K562 (cell line): Measurements from ENCODE around the gene MIER2. TPM values are rescaled to one million over a fixed set of nuclear protein-coding genes. Genes with fewer than 3 reads are reported as not detected.

Experiments used
- ATAC-seq: fragments of 200-7000 bp; cut with Tn5 transposase; 3 replicates; pipeline ENCODE4 v1.9.1; 2020; ENCODE audit warnings: moderate library complexity
- BruUV-seq: library from RNA; stranded (reverse); fragments of 400-500 nt; replicated peaks from 2 replicates; lab custom pipeline; 2021; lab: Mats Ljungman, UMichigan
- CTCF ChIA-PET: fragments of 300-600 bp; formaldehyde crosslinking; extraction: SDS; loops from one replicate; lab custom pipeline; 2021; ENCODE audit warnings: low intra/inter-chr PET ratio; lab: Yijun Ruan, JAX
- POLR2A ChIA-PET: fragments of 300-600, 350-650 bp; sonication (Branson Sonifier 250); formaldehyde crosslinking; extraction: SDS; loops from one replicate; lab custom pipeline; 2021; ENCODE audit warnings: antibody characterized with exemption, inconsistent platforms; lab: Yijun Ruan, JAX
- DNase-seq, 4 experiments: peaks; one replicate each; pipeline versions ENCODE4 v3.0.0 to v3.0.0-alpha.2; 2011 to 2018; ENCODE audit warnings: low spot score in 3 of 4, mixed read lengths in 3 of 4; ENCODE audit errors: extremely low read depth in 1 of 4
- FAIRE-seq: peaks from 2 replicates; lab custom pipeline; 2011; peaks lifted over from hg19 to GRCh38; lab: Jason Lieb, UNC
- H2AFZ ChIP-seq: 2 replicates; pipeline ENCODE4 v1.6.0; 2011; ENCODE audit warnings: low read depth, low read length, control low read depth, inconsistent platforms
- H3K27ac ChIP-seq: fragments of 200-600 bp; 3 replicates; pipeline ENCODE4 v1.8.0; 2011; ENCODE audit warnings: low read depth, mild to moderate bottlenecking, control low read depth, inconsistent platforms, low read length, moderate library complexity, mixed read lengths; ENCODE audit errors: extremely low read depth
- H3K27me3 ChIP-seq, 2 experiments: fragments of 300-600 bp in 1 of 2; 2 replicates in 1 of 2; 3 replicates in 1 of 2; pipeline versions ENCODE4 v1.6.0 to v1.8.0; 2011; ENCODE audit warnings: inconsistent platforms in 2 of 2, low read length in 2 of 2, mild to moderate bottlenecking in 1 of 2, mixed read lengths in 1 of 2, moderate library complexity in 1 of 2; ENCODE audit not compliant: control insufficient read depth in 2 of 2, insufficient read depth in 2 of 2
- H3K36me3 ChIP-seq: fragments of 300-600 bp; 3 replicates; pipeline ENCODE4 v1.8.0; 2011; ENCODE audit warnings: mild to moderate bottlenecking, low read length, inconsistent platforms; ENCODE audit not compliant: control insufficient read depth, insufficient read depth
- H3K4me1 ChIP-seq, 2 experiments: fragments of 200-600 bp in 1 of 2; replicated peaks in 1 of 2; 2 replicates in 1 of 2; 3 replicates in 1 of 2; pipeline versions ENCODE4 v1.5.1 to v1.8.0; 2011; ENCODE audit warnings: inconsistent platforms in 2 of 2, low read length in 2 of 2, mild to moderate bottlenecking in 1 of 2, mixed read lengths in 1 of 2, moderate library complexity in 1 of 2; ENCODE audit not compliant: control insufficient read depth in 2 of 2, insufficient read depth in 2 of 2
- H3K4me2 ChIP-seq: 2 replicates; pipeline ENCODE4 v1.6.1; 2011; ENCODE audit warnings: low read length, control low read depth, inconsistent platforms, mixed read lengths; ENCODE audit not compliant: insufficient read depth
- H3K4me3 ChIP-seq: fragments of 200-600 bp; sonication (generic), shearing (Covaris generic); 2 replicates; pipeline ENCODE4 v1.5.1; 2016; ENCODE audit warnings: control low read depth, inconsistent platforms
- H3K79me2 ChIP-seq: fragments of 200-600 bp; 3 replicates; pipeline ENCODE4 v1.8.0; 2011; ENCODE audit warnings: low read length, inconsistent platforms; ENCODE audit not compliant: control insufficient read depth, insufficient read depth
- H3K9ac ChIP-seq, 2 experiments: 2 replicates each; pipeline versions ENCODE4 v1.6.0 to v1.6.1; 2011; ENCODE audit warnings: low read depth in 2 of 2, low read length in 2 of 2, control low read depth in 1 of 2, inconsistent platforms in 1 of 2, mild to moderate bottlenecking in 1 of 2, mixed read lengths in 1 of 2; ENCODE audit not compliant: insufficient read depth in 1 of 2
- H3K9me1 ChIP-seq: one replicate; pipeline ENCODE4 v1.6.0; 2011; ENCODE audit warnings: inconsistent platforms, mild to moderate bottlenecking, low read length, moderate library complexity; ENCODE audit not compliant: control insufficient read depth, insufficient read depth
- H3K9me3 ChIP-seq: replicated peaks from 2 replicates; pipeline ENCODE4 v1.5.1; 2011; ENCODE audit warnings: low read depth, low read length, inconsistent platforms; ENCODE audit not compliant: control insufficient read depth, insufficient read depth
- H4K20me1 ChIP-seq: replicated peaks from 2 replicates; pipeline ENCODE4 v1.6.1; 2011; ENCODE audit warnings: low read length, inconsistent platforms, mixed read lengths; ENCODE audit not compliant: control insufficient read depth, insufficient read depth
- CHD4 ChIP-seq: fragments of 200-600 bp; sonication (generic); IDR thresholded peaks from 3 replicates; pipeline ENCODE4 v1.6.1; 2012; ENCODE audit warnings: low read depth, mild to moderate bottlenecking, mixed read lengths, low read length, inconsistent platforms; ENCODE audit not compliant: insufficient read depth, insufficient replicate concordance, poor library complexity, severe bottlenecking
- WGBS: fragments of 100-300 bp; shearing (Covaris generic); methylation state at CpG from one replicate; pipeline ENCODE4 v1.1.6; 2016; ENCODE audit warnings: low coverage, mixed read lengths; ENCODE audit not compliant: insufficient coverage; ENCODE audit errors: missing lambda C conversion rate; 5-methylcytosine and 5-hydroxymethylcytosine counted together
- in situ Hi-C: fragments of 300-500 bp; cut with MboI; formaldehyde crosslinking; loops from 4 replicates; pipeline ENCODE4 v1.15.0; 2018; ENCODE audit warnings: inconsistent platforms, mixed read lengths
- intact Hi-C: fragments of 100-400 bp; cut with micrococcal nuclease; formaldehyde crosslinking; loops from 2 replicates; pipeline ENCODE4 v1.14.2; 2022
- polyA plus RNA-seq, 8 experiments: library from polyadenylated mRNA; depleted of rRNA in 4 of 8; stranded (reverse) in 5 of 8; unstranded in 3 of 8; fragments of >200 nt; fragmentation: Nextera tagmentation in 2 of 8; fragmentation: Illumina TruSeq in 1 of 8; extraction: Ambion mirVana in 2 of 8; extraction: Trizol in 1 of 8; gene quantifications; 2 replicates each; pipeline versions ENCODE4 v1.2.1 to v1.2.3, GENCODE V29; 2011 to 2014; ENCODE audit warnings: inconsistent platforms in 1 of 8, missing spikeins in 1 of 8
- total RNA-seq, 7 experiments: library from RNA; depleted of rRNA in 6 of 7; stranded (reverse); fragments of >200 nt in 6 of 7; fragmentation: Illumina TruSeq in 2 of 7; extraction: Trizol in 2 of 7; gene quantifications; 2 replicates each; pipeline versions ENCODE4 v1.2.1 to v1.2.3, GENCODE V29; 2011 to 2021; ENCODE audit warnings: low replicate concordance in 1 of 7
- TF ChIP-seq, protein P1 (sequence below): fragments of 250-450 bp; sonication (Bioruptor Pico); IDR thresholded peaks from 2 replicates; pipeline ENCODE4 v1.4.0; 2020
- TF ChIP-seq, protein P2 (sequence below): sonication (generic); formaldehyde crosslinking; IDR thresholded peaks from 2 replicates; pipeline ENCODE4 v1.8.0; 2023; ENCODE audit warnings: missing genetic modification reagents, mild to moderate bottlenecking, borderline replicate concordance
- TF ChIP-seq, protein P3 (sequence below): sonication (generic); formaldehyde crosslinking; IDR thresholded peaks from 2 replicates; pipeline ENCODE4 v1.8.1; 2023; ENCODE audit warnings: mild to moderate bottlenecking, missing genetic modification reagents
- TF ChIP-seq, protein P4 (sequence below): sonication (generic); formaldehyde crosslinking; IDR thresholded peaks from 2 replicates; pipeline ENCODE4 v1.8.0; 2022; ENCODE audit warnings: missing genetic modification reagents, mild to moderate bottlenecking, moderate library complexity, borderline replicate concordance
- TF ChIP-seq, protein P5 (sequence below): fragments of 450-650 bp; IDR thresholded peaks from 2 replicates; pipeline ENCODE4 v1.6.1; 2018; ENCODE audit not compliant: partially characterized antibody

The MIER2 gene
- total and polyA plus RNA-seq, 9 of the 15 experiments (the other 6 are each of a cell fraction or from before 2014, with no cell fraction given) = 0.46 to 34.7 (median 15.6) TPM

- H3K79me2 ChIP-seq = no peaks in the 10 kb centered on the region
- no peak overlapping the region; the same call in 2 of the 3 replicates for H3K27ac ChIP-seq
- DNase-seq = no peak
- H3K36me3 ChIP-seq = no peaks in the 10 kb centered on the region
- ChIA-PET POLR2A (no interaction called here), CTCF (no interaction called here)
- peaks cover 17 to 44% of the 10 kb centered on the region in 2 experiments; a peak in 4 of 5 replicates for H3K27me3 ChIP-seq
- ATAC-seq = no peak
- WGBS = 16% methylated on average over 19 of the region's 19 CpGs
- no peaks in the 10 kb centered on the region for H3K9me3 ChIP-seq
- no peak overlapping the region for H2AFZ ChIP-seq
- BruUV-seq = no TSS peak
- 0 out of 4 replicates have a peak overlapping the region, but pooled peaks of 1 of the 2 experiments have one; percentile 36 for H3K9ac ChIP-seq
- peaks cover 5 to 29% of the 10 kb centered on the region in 2 experiments; a peak in 4 of 5 replicates for H3K4me1 ChIP-seq
- H3K9me1 ChIP-seq = no peaks in the 10 kb centered on the region
- no peak for FAIRE-seq
- no peak overlapping the region for H3K4me3 ChIP-seq
- intact Hi-C loops (no loop called here), in situ Hi-C loops (no loop called here)
- H3K4me2 ChIP-seq = peak overlapping the region; percentile 8; the same call in 1 of the 2 replicates
- H4K20me1 ChIP-seq = no peaks in the 10 kb centered on the region
- TF ChIP-seq, protein P1, sequence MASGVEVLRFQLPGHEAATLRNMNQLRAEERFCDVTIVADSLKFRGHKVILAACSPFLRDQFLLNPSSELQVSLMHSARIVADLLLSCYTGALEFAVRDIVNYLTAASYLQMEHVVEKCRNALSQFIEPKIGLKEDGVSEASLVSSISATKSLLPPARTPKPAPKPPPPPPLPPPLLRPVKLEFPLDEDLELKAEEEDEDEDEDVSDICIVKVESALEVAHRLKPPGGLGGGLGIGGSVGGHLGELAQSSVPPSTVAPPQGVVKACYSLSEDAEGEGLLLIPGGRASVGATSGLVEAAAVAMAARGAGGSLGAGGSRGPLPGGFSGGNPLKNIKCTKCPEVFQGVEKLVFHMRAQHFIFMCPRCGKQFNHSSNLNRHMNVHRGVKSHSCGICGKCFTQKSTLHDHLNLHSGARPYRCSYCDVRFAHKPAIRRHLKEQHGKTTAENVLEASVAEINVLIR (CRISPR knock-in tag) = 0 out of 2 replicates have a peak, but pooled peaks have one; percentile 44
- TF ChIP-seq, protein P2, sequence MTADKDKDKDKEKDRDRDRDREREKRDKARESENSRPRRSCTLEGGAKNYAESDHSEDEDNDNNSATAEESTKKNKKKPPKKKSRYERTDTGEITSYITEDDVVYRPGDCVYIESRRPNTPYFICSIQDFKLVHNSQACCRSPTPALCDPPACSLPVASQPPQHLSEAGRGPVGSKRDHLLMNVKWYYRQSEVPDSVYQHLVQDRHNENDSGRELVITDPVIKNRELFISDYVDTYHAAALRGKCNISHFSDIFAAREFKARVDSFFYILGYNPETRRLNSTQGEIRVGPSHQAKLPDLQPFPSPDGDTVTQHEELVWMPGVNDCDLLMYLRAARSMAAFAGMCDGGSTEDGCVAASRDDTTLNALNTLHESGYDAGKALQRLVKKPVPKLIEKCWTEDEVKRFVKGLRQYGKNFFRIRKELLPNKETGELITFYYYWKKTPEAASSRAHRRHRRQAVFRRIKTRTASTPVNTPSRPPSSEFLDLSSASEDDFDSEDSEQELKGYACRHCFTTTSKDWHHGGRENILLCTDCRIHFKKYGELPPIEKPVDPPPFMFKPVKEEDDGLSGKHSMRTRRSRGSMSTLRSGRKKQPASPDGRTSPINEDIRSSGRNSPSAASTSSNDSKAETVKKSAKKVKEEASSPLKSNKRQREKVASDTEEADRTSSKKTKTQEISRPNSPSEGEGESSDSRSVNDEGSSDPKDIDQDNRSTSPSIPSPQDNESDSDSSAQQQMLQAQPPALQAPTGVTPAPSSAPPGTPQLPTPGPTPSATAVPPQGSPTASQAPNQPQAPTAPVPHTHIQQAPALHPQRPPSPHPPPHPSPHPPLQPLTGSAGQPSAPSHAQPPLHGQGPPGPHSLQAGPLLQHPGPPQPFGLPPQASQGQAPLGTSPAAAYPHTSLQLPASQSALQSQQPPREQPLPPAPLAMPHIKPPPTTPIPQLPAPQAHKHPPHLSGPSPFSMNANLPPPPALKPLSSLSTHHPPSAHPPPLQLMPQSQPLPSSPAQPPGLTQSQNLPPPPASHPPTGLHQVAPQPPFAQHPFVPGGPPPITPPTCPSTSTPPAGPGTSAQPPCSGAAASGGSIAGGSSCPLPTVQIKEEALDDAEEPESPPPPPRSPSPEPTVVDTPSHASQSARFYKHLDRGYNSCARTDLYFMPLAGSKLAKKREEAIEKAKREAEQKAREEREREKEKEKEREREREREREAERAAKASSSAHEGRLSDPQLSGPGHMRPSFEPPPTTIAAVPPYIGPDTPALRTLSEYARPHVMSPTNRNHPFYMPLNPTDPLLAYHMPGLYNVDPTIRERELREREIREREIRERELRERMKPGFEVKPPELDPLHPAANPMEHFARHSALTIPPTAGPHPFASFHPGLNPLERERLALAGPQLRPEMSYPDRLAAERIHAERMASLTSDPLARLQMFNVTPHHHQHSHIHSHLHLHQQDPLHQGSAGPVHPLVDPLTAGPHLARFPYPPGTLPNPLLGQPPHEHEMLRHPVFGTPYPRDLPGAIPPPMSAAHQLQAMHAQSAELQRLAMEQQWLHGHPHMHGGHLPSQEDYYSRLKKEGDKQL (CRISPR knock-in tag) = no peak
- TF ChIP-seq, protein P3, sequence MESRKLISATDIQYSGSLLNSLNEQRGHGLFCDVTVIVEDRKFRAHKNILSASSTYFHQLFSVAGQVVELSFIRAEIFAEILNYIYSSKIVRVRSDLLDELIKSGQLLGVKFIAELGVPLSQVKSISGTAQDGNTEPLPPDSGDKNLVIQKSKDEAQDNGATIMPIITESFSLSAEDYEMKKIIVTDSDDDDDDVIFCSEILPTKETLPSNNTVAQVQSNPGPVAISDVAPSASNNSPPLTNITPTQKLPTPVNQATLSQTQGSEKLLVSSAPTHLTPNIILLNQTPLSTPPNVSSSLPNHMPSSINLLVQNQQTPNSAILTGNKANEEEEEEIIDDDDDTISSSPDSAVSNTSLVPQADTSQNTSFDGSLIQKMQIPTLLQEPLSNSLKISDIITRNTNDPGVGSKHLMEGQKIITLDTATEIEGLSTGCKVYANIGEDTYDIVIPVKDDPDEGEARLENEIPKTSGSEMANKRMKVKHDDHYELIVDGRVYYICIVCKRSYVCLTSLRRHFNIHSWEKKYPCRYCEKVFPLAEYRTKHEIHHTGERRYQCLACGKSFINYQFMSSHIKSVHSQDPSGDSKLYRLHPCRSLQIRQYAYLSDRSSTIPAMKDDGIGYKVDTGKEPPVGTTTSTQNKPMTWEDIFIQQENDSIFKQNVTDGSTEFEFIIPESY = peak; percentile 27; the same call in 1 of the 2 replicates
- no peak for TF ChIP-seq CHD4
- TF ChIP-seq, protein P4, sequence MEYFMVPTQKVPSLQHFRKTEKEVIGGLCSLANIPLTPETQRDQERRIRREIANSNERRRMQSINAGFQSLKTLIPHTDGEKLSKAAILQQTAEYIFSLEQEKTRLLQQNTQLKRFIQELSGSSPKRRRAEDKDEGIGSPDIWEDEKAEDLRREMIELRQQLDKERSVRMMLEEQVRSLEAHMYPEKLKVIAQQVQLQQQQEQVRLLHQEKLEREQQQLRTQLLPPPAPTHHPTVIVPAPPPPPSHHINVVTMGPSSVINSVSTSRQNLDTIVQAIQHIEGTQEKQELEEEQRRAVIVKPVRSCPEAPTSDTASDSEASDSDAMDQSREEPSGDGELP (CRISPR knock-in tag) = peak; percentile 24; the same call in 1 of the 2 replicates
- TF ChIP-seq, protein P5, sequence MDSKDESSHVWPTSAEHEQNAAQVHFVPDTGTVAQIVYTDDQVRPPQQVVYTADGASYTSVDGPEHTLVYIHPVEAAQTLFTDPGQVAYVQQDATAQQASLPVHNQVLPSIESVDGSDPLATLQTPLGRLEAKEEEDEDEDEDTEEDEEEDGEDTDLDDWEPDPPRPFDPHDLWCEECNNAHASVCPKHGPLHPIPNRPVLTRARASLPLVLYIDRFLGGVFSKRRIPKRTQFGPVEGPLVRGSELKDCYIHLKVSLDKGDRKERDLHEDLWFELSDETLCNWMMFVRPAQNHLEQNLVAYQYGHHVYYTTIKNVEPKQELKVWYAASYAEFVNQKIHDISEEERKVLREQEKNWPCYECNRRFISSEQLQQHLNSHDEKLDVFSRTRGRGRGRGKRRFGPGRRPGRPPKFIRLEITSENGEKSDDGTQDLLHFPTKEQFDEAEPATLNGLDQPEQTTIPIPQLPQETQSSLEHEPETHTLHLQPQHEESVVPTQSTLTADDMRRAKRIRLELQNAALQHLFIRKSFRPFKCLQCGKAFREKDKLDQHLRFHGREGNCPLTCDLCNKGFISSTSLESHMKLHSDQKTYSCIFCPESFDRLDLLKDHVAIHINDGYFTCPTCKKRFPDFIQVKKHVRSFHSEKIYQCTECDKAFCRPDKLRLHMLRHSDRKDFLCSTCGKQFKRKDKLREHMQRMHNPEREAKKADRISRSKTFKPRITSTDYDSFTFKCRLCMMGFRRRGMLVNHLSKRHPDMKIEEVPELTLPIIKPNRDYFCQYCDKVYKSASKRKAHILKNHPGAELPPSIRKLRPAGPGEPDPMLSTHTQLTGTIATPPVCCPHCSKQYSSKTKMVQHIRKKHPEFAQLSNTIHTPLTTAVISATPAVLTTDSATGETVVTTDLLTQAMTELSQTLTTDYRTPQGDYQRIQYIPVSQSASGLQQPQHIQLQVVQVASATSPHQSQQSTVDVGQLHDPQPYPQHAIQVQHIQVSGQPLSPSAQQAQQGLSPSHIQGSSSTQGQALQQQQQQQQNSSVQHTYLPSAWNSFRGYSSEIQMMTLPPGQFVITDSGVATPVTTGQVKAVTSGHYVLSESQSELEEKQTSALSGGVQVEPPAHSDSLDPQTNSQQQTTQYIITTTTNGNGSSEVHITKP = peak; percentile 94
Observed at GRCh38 chr19:383040-383439, 38.4 kb upstream of the MIER2 start.
